HG02885 (cell line): ENCODE data around the gene LOX.
A peak's percentile ranks its signal among the peaks of the same experiment; 100 is the strongest.

ENCODE experiments used
- ATAC-seq: cut with Tn5 transposase; IDR thresholded peaks from one replicate; pipeline ENCODE4 v1.9.1; 2021; ENCODE audit warnings: mild to moderate bottlenecking; ENCODE audit not compliant: unreplicated experiment, poor library complexity

The LOX gene

DNA sequence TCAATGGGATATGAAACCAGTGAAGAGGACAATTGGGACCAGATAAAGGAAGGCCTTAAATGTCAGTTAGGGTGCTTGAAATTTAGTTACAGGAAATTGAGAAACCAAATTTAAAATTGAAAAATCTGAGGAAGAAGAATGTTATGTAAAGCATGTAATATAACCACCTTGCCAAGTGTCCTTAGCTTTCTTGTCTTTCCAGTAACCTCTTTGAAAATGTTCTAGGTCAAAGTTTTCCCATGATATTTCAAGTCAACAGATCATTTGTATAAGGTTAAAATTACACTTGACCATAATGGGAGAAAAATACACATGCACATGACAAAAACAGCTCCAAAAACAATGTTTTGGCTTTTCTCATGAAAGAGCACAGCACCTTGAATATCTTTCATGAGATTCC is 21.1 kb downstream of the LOX start:
- ATAC-seq: no peak

DNA sequence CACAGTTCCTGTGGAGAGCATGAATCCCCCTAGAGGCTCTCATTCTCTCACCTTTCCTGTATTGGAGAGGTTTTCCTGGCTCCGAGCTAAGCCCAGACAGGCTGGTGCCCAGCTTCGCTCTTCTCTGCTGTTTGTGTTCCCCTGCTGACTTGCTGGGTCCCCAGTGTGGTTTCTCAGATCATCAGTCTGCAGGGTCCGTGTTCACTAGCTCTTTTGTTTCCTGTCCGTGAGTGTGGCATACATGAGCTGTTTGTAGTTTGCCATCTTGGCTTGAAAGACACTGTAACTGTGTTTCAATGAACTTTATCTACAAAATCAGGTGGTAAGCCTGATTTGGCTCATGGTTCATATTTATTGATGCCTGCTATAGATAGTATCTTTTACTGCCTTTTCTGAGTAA is 23.8 kb downstream of the LOX start:
- ATAC-seq: no peak

DNA sequence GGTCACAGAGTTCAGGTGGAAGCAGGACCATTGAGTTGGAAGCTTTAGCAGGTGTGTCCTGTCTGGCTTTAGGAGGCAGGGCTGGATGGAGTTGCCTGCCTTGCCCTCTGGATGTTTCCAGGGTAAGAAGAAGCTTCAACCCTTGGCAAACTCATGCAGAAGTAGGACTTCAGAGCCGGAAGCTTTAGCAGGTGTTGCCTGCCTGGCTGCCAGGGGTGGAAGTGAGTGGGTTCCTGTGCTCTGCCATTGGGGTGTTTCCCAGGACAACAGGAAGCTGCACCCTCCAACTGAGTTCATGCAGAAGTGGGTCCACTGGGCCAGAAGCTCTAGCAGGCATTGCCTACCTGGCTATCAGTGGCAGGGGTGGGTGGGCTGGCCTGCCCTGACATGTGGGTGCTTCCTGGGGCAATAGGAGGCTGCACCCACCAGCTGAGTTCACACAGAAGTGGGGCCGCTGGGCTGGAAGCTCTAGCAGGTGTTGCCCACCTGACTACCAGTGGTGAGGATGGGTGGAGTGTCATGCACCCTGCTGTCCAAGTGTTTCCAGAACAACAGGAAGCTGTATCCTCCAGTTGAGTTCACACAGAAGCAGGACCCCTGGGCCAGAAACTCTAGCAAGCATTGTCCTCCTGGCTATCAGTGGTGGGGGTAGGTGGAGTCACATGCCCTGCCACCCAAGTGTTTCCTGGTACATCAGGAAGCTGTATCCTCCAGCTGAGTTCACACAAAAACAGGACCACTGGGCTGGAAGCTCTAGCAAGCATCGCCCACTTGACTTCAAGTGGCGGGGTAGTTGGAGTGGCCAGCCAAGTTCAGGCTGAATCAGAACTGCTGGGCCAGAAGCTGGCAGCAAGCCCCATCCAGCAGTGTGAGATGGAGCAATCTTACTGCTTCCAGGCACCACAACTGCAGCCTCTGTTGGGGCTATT is 24.6 kb downstream of the LOX start:
- ATAC-seq: no peak

DNA sequence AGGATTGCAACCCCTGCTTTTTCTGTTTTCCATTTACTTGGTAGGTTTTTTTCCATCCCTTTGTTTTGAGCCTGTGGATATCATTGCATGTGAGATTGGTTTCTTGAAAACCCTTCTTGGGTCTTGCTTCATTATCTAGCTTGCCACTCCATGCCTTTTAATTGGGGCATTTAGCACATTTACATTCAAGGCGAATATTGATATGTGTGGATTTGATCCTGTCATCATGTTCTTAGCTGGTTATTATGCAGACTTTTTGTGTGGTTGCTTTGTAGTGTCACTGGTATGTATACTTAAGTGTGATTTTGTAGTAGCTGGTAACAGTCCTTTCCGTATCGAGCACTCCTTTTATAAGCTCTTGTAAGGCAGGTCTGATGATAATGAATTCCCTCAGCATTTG is 26.5 kb downstream of the LOX start:
- no peak for ATAC-seq

DNA sequence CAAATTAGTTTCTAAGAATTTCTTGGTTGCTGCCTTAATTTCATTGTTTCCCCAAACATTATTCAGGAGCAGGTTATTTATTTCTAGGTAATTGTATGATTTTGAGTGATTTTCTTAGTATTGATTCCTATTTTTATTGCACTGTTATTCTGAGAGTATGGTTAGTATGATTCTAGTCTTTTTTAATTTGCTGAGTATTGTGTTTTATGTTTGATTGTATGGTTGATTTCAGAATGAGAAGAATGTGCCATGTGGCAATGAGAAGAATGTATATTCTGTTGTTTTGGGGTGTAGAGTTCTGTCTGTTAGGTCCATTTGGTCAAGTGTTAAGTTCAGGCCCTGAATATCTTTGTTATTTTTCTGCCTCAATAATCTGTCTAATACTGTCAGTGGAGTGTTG is 27.1 kb downstream of the LOX start:
- ATAC-seq: no peak

DNA sequence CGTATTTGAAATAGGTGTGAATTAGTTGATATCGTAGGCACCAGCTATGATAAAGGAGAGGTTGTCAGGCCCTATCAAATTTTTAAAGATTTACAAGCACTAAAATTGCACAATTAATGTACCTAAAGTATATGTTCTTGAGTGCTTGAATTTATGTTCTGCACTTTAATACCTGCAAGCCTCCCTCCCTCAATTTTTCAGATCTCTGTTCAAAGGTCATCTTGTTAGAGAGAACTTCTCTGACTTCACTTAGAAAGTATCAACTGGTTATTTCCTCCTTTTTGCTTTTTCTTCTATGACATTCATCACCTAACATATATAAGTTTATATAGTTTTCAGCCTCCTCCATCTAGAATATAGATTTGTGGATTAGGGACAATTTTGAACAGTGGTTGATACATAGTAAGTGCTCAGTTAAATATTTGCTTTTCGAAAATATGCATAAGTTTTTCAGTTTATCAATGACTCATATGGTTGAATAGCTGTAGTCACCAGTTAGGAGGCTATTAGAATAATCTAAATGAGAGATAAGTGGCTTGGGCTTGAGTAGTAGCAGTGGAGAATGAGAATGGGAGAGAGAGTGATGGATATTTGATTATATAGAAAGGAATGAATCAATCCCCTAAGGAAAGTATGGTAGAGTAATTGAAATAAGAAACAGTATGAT is 37.3 kb downstream of the LOX start:
- no peak for ATAC-seq

DNA sequence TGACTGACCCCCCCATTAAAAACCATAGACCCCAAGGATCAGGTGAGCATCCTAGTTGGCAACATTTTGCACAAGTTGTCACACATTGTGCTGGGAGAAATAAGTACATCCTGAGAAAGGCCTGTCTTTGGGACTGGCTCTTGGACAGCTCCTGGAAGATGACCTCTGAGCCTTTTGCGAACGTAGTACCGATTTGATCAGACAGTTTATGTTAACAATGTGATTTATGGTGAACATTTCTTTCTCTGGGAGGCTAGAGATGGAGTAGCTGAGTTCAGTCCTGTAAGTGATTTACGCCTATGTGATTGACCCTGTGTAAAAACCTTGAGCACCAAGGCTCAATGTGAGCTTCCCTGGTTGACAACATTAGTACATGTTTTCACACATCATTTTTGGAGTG is 41.7 kb downstream of the LOX start:
- ATAC-seq: no peak

DNA sequence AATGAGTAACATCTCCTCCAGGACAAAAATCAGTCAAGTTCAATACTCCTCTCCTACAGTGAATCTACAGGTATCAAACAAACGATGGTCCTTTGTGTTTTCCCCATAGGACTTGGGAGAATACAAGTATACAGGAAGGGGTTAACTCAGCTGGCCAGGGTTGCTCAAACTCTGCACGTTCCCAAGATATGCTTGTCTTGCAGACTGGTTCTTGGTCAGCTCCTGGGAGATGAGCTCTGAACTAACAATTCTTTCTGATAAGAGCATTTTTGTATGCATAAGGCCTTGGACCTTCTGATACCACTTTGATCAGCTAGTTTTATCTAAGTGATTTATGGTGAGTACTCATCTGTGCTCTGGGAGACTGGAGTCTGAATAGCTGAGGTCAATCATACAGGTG is 42.1 kb downstream of the LOX start:
- ATAC-seq: no peak

DNA sequence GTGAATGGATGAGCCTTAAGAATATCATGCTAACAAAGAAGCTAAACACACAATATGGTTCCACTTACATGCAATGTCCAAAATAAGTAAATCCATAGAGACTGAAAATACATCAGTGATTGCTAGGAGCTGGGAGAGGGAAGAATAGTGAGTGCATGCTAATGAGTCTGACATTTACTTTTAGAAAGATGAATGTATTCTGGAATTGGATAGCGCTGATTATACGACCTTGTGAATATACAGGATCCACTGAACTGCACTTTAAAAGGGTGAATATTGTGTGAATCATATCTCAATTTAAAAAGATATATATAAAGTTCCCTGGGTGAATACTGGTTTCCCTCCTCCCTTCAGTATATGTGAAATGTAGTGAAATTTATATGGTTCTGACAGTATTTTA is 46.2 kb downstream of the LOX start:
- ATAC-seq: no peak

DNA sequence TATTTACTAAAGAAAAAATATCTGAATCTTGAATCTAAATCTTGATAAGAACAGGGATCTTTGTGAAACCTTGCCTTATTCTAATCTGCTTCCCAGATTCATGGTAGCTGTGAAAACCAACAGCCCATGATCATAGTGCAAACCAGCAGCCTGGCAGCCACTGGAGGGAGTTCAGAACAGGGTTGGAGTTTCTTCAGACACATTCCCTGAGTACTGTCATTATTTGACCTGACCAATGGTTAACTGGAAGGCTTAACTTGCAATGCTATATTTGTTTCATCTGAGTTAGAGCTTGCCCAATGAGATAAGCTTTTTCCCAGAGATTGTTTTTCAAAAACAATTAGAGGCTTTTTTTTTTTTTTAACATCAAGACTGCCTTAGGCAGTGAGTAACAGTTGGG is 47.8 kb downstream of the LOX start:
- ATAC-seq: no peak

DNA sequence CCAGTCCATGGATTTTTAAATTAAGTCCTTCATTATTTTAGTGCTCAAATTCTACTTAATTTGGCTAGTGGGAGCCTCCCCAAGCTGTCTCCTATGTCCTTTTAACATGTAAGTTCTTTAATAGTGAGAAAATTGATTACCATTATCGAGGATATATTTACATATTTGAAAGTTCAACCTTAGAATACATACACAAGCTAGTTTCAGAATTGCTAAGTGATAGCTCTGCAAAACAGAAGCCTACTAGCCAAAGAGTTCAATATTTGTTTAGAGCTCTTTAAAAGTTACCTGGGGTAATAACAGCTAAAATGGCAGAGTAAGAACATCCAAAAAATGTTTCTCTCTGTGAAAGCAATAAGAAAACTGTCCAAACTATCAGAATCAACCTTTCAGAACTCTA is 48.2 kb downstream of the LOX start:
- no peak for ATAC-seq

DNA sequence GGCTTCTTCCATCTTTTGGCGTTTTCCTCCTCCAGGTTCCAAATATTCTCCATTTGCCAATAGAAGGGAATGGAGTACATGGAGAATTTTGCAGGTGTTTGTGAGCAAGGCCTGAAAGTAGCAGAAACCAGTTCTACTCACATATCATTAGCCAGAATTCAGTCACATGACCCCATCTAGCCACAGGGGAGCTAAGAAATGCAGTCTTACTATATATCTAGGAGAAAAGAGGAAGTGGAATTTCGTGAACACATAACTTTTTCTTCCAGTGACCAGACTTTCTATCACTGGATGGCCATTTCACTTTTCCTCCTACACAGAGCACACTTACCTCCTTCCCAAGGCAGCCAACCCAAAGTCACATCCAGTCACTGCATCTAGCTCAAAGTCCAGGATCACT is 55.1 kb downstream of the LOX start:
- ATAC-seq: peak; percentile 57

DNA sequence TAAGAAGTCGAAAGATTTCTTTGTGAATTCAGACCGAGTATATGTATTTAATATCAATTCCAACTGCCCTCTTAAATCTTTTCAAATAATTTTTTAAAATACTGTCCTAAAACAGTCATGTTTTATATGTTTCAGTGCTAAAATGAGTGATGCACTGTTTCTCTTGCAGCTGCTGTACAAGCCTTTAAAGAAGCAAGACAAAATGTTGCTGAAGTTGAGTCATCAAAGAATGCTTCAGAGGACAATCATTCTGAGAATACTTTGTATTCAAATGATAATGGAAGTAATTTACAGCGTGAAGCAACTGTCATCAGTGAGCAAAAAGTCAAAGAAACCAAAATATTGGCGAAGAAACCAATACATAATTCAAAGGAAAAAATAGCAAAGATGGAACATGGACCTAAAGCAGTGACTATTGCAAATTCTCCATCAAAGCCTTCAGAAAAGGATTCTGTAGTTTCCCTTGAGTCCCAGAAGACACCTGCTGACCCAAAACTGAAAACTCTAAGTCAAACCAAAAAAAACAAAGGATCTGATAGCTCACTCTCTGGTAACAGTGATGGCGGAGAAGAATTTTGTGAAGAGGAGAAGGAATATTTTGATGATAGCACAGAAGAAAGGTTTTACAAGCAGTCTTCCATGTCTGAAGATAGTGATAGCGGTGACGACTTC is 58.0 kb downstream of the LOX start:
- no peak for ATAC-seq

DNA sequence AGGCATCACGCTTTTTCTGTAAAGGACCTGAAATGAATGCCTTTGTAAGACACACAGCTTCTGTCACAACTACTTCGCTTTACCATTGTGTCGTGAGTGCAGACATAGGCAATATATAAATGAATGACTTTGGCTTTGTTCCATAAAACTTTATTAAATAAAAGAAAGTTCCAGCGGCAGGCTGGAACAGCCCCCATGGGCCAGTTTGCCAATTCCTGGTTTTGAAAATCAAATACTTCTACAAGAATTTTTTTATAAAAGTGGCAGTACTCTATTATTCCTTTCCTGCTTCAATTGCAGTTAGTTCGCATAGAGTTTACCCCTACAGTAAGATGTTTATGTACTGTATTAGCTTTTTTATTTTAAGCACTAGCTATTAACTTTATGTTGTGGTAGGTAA is 62.6 kb downstream of the LOX start:
- ATAC-seq: no peak

DNA sequence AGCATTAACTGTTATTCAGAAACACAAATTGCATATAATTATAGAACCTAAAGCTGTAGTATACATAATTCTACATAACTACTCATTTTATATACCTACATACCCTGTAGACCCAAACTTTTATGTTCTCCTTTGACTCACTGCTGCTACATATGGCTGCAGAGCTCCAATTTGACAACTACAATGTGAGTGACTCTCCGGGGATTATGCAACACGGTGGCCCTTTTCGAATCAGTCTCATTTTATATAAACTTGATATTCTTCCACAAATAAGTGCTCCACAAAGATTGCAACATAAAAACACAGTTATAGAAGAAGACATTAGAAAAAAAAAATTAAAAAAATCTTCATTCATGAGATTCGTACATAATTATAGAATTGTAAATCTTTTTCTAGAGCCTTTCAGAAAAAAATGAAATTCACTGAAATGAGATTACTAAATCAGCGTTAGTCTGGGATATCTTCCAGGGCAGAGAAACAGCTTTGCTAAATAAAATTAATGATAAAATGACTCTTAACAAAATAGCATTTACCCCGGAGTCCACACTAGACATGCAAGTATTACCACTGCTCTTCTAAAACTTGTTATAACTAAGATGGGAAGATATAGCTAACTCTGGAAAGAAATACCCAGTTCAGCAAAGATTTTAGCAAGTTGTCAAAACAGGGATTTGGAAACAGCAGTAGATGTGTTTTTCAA is 63.7 kb downstream of the LOX start:
- no peak for ATAC-seq
